ENCODE measurements around the gene RSPH1.

Gene RSPH1

DNA sequence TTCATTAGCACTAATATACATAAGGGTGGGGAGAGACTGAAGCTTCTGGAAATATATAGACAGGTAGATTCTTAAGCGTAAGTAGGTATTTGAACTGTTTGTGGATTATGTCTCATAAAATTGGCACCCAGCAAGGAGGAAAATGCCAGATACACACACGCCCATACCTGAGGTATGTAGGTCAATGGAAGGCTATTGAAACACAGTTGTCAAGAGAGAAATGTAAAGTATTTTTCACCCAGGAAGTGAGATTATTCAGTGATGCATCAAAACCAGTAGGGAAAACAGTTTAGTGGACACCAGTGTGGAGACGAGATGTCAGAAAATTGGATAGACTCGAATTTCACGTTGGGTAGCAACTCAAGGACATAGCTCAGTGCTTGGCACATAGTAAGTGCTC, 4.7 kb upstream of the RSPH1 start:
- POLR2A ChIA-PET = no interaction called here
- TF ChIP-seq CTBP1 (IDR thresholded peaks at IDR 0.05; ENCODE audit: borderline replicate concordance) (no peak), SUZ12 (IDR thresholded peaks at IDR 0.05) (no peak), ARNT (IDR thresholded peaks at IDR 0.05) (no peak), ELF4 (IDR thresholded peaks at IDR 0.05) (no peak), NFRKB (IDR thresholded peaks at IDR 0.05) (no peak), FOXA1 (IDR thresholded peaks at IDR 0.05) (no peak), SP1 (IDR thresholded peaks at IDR 0.05) (no peak), HDGF (IDR thresholded peaks at IDR 0.05; ENCODE audit: borderline replicate concordance) (no peak), BHLHE40 (IDR thresholded peaks at IDR 0.05; ENCODE audit: borderline replicate concordance) (no peak), TARDBP (IDR thresholded peaks at IDR 0.05) (no peak), L3MBTL2 (conservative IDR thresholded peaks at IDR 0.05) (no peak), FOXK2 (IDR thresholded peaks at IDR 0.05) (no peak)
- TF ChIP-seq, protein P1, sequence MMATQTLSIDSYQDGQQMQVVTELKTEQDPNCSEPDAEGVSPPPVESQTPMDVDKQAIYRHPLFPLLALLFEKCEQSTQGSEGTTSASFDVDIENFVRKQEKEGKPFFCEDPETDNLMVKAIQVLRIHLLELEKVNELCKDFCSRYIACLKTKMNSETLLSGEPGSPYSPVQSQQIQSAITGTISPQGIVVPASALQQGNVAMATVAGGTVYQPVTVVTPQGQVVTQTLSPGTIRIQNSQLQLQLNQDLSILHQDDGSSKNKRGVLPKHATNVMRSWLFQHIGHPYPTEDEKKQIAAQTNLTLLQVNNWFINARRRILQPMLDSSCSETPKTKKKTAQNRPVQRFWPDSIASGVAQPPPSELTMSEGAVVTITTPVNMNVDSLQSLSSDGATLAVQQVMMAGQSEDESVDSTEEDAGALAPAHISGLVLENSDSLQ (IDR thresholded peaks at IDR 0.05) = no peak
- CTCF ChIA-PET = no interaction called here
- DNase-seq (ENCODE audit: extremely low spot score) = no peak

DNA sequence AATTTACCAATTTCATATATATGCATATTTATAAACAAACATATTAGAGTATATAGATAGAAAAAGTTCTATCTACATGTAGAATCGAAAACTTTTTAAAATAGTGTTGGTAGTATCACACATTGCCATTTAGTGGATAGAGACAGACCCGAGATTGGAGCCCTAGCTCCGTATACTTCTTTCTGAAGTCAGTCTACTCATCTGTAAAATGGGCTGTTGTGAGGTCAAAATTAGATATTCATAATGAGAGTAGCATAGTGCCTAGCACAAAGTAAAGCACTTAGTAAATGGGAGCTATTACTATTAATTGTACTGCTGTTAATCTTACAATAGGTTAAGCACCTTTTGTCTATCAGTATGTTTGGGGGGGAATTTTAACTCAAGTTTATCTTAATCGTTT, 4.2 kb upstream of the RSPH1 start:
- DNase-seq (ENCODE audit: extremely low spot score) = no peak
- TF ChIP-seq BHLHE40 (IDR thresholded peaks at IDR 0.05; ENCODE audit: borderline replicate concordance) = no peak
- no peak for TF ChIP-seq FOXA1 (IDR thresholded peaks at IDR 0.05)
- no peak for TF ChIP-seq FOXM1 (IDR thresholded peaks at IDR 0.05; ENCODE audit: borderline replicate concordance)
- no peak for TF ChIP-seq TARDBP (IDR thresholded peaks at IDR 0.05)
- TF ChIP-seq CTBP1 (IDR thresholded peaks at IDR 0.05; ENCODE audit: borderline replicate concordance) = no peak
- TF ChIP-seq ELF4 (IDR thresholded peaks at IDR 0.05) = no peak
- TF ChIP-seq SUZ12 (IDR thresholded peaks at IDR 0.05) = no peak
- TF ChIP-seq L3MBTL2 (conservative IDR thresholded peaks at IDR 0.05) = no peak
- no peak for TF ChIP-seq FOXK2 (IDR thresholded peaks at IDR 0.05)
- no peak for TF ChIP-seq ZNF384 (IDR thresholded peaks at IDR 0.05)
- TF ChIP-seq, protein P1 (IDR thresholded peaks at IDR 0.05) = no peak
- no peak for TF ChIP-seq LEF1 (IDR thresholded peaks at IDR 0.05; ENCODE audit: borderline replicate concordance)
- TF ChIP-seq SP1 (IDR thresholded peaks at IDR 0.05) = no peak
- TF ChIP-seq NFRKB (IDR thresholded peaks at IDR 0.05) = no peak
- no peak for TF ChIP-seq HDGF (IDR thresholded peaks at IDR 0.05; ENCODE audit: borderline replicate concordance)
- TF ChIP-seq ARNT (IDR thresholded peaks at IDR 0.05) = no peak
- POLR2A ChIA-PET = no interaction called here
- CTCF ChIA-PET = no interaction called here

DNA sequence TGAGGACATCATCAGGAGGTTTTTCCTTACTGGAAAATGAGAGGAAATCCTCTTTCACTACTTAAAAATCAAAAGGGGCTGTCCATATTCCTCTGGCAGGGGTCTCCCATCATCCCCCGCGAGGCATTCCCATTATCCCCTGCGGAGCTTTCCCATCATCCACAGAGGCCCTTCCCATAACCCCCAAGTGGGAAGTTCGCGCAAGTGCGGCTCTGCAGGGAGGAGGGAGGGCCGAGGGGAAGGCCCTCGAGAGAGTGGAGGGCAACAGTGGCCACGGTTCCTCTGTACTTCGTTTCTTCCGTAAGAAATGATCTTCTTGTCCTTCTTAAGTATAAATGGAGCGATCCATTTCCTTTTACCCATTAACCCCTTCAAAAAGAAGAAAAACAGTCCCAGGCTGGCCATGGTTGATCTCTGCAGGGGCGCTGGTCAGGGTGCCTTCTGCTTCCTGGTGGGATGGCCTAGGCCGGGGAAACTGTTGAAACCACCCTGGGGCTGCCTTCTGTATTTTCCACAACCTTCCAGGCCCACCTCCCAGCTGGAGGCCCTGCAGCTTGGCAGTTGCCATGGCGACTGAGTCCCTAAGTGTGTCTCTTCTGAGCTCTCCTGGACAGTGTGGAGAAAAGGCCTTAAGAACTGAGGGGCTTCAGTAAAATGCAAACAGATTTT, 3.6 kb upstream of the RSPH1 start:
- DNase-seq (ENCODE audit: extremely low spot score) = no peak
- no peak for TF ChIP-seq CTBP1 (IDR thresholded peaks at IDR 0.05; ENCODE audit: borderline replicate concordance)
- ChIA-PET CTCF (no interaction called here), POLR2A (no interaction called here)

DNA sequence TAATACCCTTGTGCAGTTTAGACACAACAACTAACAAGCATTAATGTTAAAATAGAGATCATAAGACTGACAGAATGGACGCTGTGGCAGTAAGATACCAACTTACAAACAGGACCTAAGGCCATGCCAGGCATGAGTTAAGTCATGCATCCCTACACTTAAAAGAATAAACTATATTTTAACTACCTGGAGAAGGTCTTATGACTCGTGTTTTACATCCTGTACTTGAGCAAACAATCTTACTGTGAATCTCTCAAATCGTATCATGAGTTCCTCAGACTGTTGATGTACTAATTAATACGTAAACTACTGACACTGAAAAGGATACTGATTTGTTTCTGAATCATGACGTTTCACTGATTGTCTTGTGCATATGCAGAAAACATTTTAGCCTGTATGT, 2.0 kb upstream of the RSPH1 start:
- DNase-seq (ENCODE audit: extremely low spot score) = no peak
- ChIA-PET CTCF (no interaction called here), POLR2A (no interaction called here)
- no peak for TF ChIP-seq LEF1 (IDR thresholded peaks at IDR 0.05; ENCODE audit: borderline replicate concordance)
- TF ChIP-seq FOXK2 (IDR thresholded peaks at IDR 0.05) = no peak
- no peak for TF ChIP-seq FOXA1 (IDR thresholded peaks at IDR 0.05)
- TF ChIP-seq BHLHE40 (IDR thresholded peaks at IDR 0.05; ENCODE audit: borderline replicate concordance) = no peak
- TF ChIP-seq SUZ12 (IDR thresholded peaks at IDR 0.05) = no peak
- TF ChIP-seq ZNF384 (IDR thresholded peaks at IDR 0.05) = no peak
- no peak for TF ChIP-seq FOXM1 (IDR thresholded peaks at IDR 0.05; ENCODE audit: borderline replicate concordance)
- TF ChIP-seq ELF4 (IDR thresholded peaks at IDR 0.05) = no peak

DNA sequence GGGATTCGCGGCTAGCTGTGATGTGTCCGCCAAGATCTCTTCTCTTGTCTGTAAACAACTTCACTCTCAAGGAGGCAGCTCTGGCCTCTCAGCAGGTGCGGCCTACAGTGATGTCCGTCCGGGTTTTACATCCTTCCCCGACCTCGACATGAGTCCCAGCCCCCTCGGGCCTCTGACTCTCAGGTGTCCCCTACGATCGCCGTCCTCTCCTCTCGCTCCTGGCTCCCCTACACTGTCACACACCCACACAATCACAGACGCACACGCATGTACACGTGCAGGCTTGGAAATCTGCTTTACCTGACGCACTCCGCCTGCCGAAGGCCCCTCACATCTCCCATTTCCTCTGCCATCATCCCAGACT, 797 bp upstream of the RSPH1 start:
- ChIA-PET POLR2A (interaction anchor here (1.3 kb wide), 1 partner anchor 17 kb away, joined by 4 read pairs; no protein-coding TSS in a partner anchor), CTCF (no interaction called here)
- no peak for TF ChIP-seq HDGF (IDR thresholded peaks at IDR 0.05; ENCODE audit: borderline replicate concordance)
- no peak for TF ChIP-seq TARDBP (IDR thresholded peaks at IDR 0.05)
- no peak for TF ChIP-seq FOXK2 (IDR thresholded peaks at IDR 0.05)
- TF ChIP-seq LEF1 (IDR thresholded peaks at IDR 0.05; ENCODE audit: borderline replicate concordance) = no peak
- no peak for TF ChIP-seq ELF4 (IDR thresholded peaks at IDR 0.05)
- TF ChIP-seq L3MBTL2 (conservative IDR thresholded peaks at IDR 0.05) = no peak
- DNase-seq (ENCODE audit: extremely low spot score) = no peak

DNA sequence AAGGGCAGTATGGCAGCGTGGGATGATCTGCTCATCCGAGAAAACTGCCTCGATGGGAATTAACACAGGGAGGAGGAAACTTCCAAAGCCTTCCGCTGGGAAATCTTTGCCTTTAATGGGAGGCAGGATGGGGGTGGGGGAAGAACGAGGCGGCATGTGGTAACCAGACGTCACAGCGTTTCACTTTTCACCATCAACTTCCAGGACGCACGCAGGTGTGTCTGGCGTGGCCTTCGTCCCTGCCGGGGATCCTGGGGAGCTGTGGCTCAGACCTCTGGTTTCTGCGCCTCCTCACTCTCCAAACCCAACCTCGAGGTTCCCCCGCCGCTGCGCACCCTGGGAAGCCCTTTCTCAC, 282 bp downstream of the RSPH1 start:
- TF ChIP-seq L3MBTL2 (conservative IDR thresholded peaks at IDR 0.05) (peak; percentile 63), ARNT (IDR thresholded peaks at IDR 0.05) (no peak)
- ChIA-PET POLR2A (interaction anchor here (1.3 kb wide), 1 partner anchor 19 kb away, joined by 4 read pairs; no protein-coding TSS in a partner anchor), CTCF (no interaction called here)
- no peak for DNase-seq (ENCODE audit: extremely low spot score)

DNA sequence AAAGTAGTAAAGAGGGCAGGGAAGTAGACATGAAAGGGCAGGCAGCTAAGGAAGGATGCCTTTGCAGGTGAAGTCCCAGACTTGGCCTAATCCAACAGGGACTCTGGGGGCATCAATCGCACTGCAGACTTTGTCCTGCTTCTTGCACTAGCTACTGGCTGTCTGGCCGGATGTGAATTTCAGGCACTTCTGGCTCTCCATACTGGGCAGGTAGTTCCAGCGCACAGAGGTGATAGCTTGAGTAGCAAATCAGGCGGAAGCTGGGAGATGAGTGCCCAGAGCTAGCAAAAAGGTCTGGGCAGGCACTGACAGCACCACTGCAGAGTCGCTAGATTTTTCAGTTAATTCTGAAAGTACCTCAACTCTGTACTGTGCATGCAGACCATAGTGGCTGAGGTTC, 997 bp downstream of the RSPH1 start:
- ChIA-PET POLR2A (no interaction called here), CTCF (no interaction called here)
- TF ChIP-seq TARDBP (IDR thresholded peaks at IDR 0.05) (no peak), LEF1 (IDR thresholded peaks at IDR 0.05; ENCODE audit: borderline replicate concordance) (no peak), FOXM1 (IDR thresholded peaks at IDR 0.05; ENCODE audit: borderline replicate concordance) (no peak), NFRKB (IDR thresholded peaks at IDR 0.05) (no peak), BHLHE40 (IDR thresholded peaks at IDR 0.05; ENCODE audit: borderline replicate concordance) (no peak), FOXA1 (IDR thresholded peaks at IDR 0.05) (no peak), L3MBTL2 (conservative IDR thresholded peaks at IDR 0.05) (no peak), ELF4 (IDR thresholded peaks at IDR 0.05) (no peak), ZNF384 (IDR thresholded peaks at IDR 0.05) (no peak), SUZ12 (IDR thresholded peaks at IDR 0.05) (no peak), CTBP1 (IDR thresholded peaks at IDR 0.05; ENCODE audit: borderline replicate concordance) (no peak), ARNT (IDR thresholded peaks at IDR 0.05) (no peak), SP1 (IDR thresholded peaks at IDR 0.05) (no peak), HDGF (IDR thresholded peaks at IDR 0.05; ENCODE audit: borderline replicate concordance) (no peak)
- no peak for DNase-seq (ENCODE audit: extremely low spot score)

All from HEK293T (cell line).